Nephron (organoid): ENCODE results near the gene WNT5B.

Experiments
- H3K27ac Mint-ChIP-seq, 3 experiments: 2 replicates each; pipeline ENCODE4 v1.8.0; 2020; ENCODE audit warnings: mixed read lengths in 3 of 3, mild to moderate bottlenecking in 2 of 3, moderate library complexity in 1 of 3
- H3K27me3 Mint-ChIP-seq: 2 replicates; pipeline ENCODE4 v1.8.0; 2021; ENCODE audit warnings: low read depth, mild to moderate bottlenecking, moderate library complexity, mixed read lengths
- H3K36me3 Mint-ChIP-seq: 2 replicates; pipeline ENCODE4 v1.8.0; 2020; ENCODE audit warnings: low read depth, mixed read lengths
- H3K4me1 Mint-ChIP-seq: 2 replicates; pipeline ENCODE4 v1.8.0; 2020; ENCODE audit warnings: mixed read lengths
- H3K4me3 Mint-ChIP-seq, 3 experiments: 2 replicates each; pipeline ENCODE4 v1.8.0; 2020; ENCODE audit warnings: mild to moderate bottlenecking in 3 of 3, mixed read lengths in 3 of 3, moderate library complexity in 2 of 3
- H3K9me3 Mint-ChIP-seq: 2 replicates; pipeline ENCODE4 v1.8.0; 2020; ENCODE audit warnings: mixed read lengths
- CTCF ChIP-seq, 3 experiments: fragments of 200-600 bp; sonication (generic); IDR thresholded peaks; one replicate each; pipeline ENCODE4 v1.5.0; 2021; ENCODE audit warnings: antibody characterized with exemption in 3 of 3; ENCODE audit not compliant: unreplicated experiment in 3 of 3

The WNT5B gene

GRCh38 chr12:1695886-1696670 is 67.0 kb downstream of the WNT5B start:
- no peak for TF ChIP-seq CTCF (IDR thresholded peaks at IDR 0.05; ENCODE audit: unreplicated experiment in 3 of 3)
- H3K27ac Mint-ChIP-seq = peak overlapping the region in 2 of 3 experiments; percentile 2 to 57
- peak overlapping the region in 1 of 3 experiments; percentile 14 for H3K4me3 Mint-ChIP-seq
- H3K4me1 Mint-ChIP-seq = peaks cover 35% of the 10 kb centered on the region
- H3K36me3 Mint-ChIP-seq = peaks cover 16% of the 10 kb centered on the region
- H3K9me3 Mint-ChIP-seq = no peaks in the 10 kb centered on the region
- H3K27me3 Mint-ChIP-seq = no peaks in the 10 kb centered on the region

- Mint-ChIP-seq H3K27me3 (no peaks in the 10 kb centered on the region), H3K36me3 (peaks cover 16% of the 10 kb centered on the region), H3K4me3 (no peak overlapping the region), H3K9me3 (no peaks in the 10 kb centered on the region), H3K27ac (peak overlapping the region in 2 of 3 experiments; percentile 8 to 57), H3K4me1 (peaks cover 34% of the 10 kb centered on the region)
- TF ChIP-seq CTCF (IDR thresholded peaks at IDR 0.05; ENCODE audit: unreplicated experiment in 3 of 3) = no peak
These were observed 67.8 kb downstream of the WNT5B start for GRCh38 chr12:1696800-1697199.
